AML-193 (cell line): Measurements from ENCODE around the gene TMEM144.
"Not testable (repeated sequence)": the region's sequence is repeated elsewhere in the genome, so short reads cannot be mapped to it uniquely, and the experiment has no call there.

ENCODE experiments used
- DNase-seq, 2 experiments: peaks; one replicate each; lab custom pipeline; 2025; lab: John Stamatoyannopoulos, UW

TMEM144 gene

GRCh38 chr4:158192439-158193158 is 17.7 kb upstream of the TMEM144 start:
- no peak for DNase-seq

- peak; percentile 41 to 57 for DNase-seq
These were observed 17.0 kb upstream of the TMEM144 start for GRCh38 chr4:158193171-158193749.

GRCh38 chr4:158195297-158195696 is 15.0 kb upstream of the TMEM144 start:
- no peak for DNase-seq

- DNase-seq: no peak
These were observed 13.0 kb upstream of the TMEM144 start for GRCh38 chr4:158197194-158197776.

- no peak for DNase-seq
These were observed 10.1 kb upstream of the TMEM144 start for GRCh38 chr4:158200214-158200613.

GRCh38 chr4:158201322-158201721 is 9.0 kb upstream of the TMEM144 start:
- no peak for DNase-seq

GRCh38 chr4:158201876-158202275 is 8.4 kb upstream of the TMEM144 start:
- no peak for DNase-seq

GRCh38 chr4:158202481-158202880 is 7.8 kb upstream of the TMEM144 start:
- DNase-seq: no peak

GRCh38 chr4:158203436-158203835 is 6.8 kb upstream of the TMEM144 start:
- DNase-seq: no peak

GRCh38 chr4:158203929-158204328 is 6.4 kb upstream of the TMEM144 start:
- no peak for DNase-seq

- peak; percentile 72 to 77 for DNase-seq
These were observed 1.2 kb upstream of the TMEM144 start for GRCh38 chr4:158208963-158209640.

- peak; percentile 7 to 38 for DNase-seq
These were observed 936 bp downstream of the TMEM144 start for GRCh38 chr4:158211222-158211621.

- no peak for DNase-seq
These were observed 3.2 kb downstream of the TMEM144 start for GRCh38 chr4:158213466-158213865.

GRCh38 chr4:158214856-158215255 is 4.6 kb downstream of the TMEM144 start:
- no peak for DNase-seq

- no peak for DNase-seq
These were observed 7.5 kb downstream of the TMEM144 start for GRCh38 chr4:158217763-158218162.

GRCh38 chr4:158219623-158220022 is 9.3 kb downstream of the TMEM144 start:
- DNase-seq: no peak

GRCh38 chr4:158224318-158224717 is 14.0 kb downstream of the TMEM144 start:
- DNase-seq: not testable (repeated sequence)

GRCh38 chr4:158224999-158225398 is 14.7 kb downstream of the TMEM144 start:
- not testable (repeated sequence) for DNase-seq

- DNase-seq: not testable (repeated sequence)
These were observed 17.6 kb downstream of the TMEM144 start for GRCh38 chr4:158227880-158228279.

- not testable (repeated sequence) for DNase-seq
These were observed 18.1 kb downstream of the TMEM144 start for GRCh38 chr4:158228399-158228798.

- no peak for DNase-seq
These were observed 19.5 kb downstream of the TMEM144 start for GRCh38 chr4:158229768-158230167.

- no peak for DNase-seq
These were observed 24.4 kb downstream of the TMEM144 start for GRCh38 chr4:158234671-158235070.
